Measurements from ENCODE around the gene MESP2. TPM values are rescaled to one million over a fixed set of nuclear protein-coding genes. Genes with fewer than 3 reads are reported as not detected.

The MESP2 gene
- total RNA-seq, 1 experiment from 2014 or later, result 0.26 TPM

GRCh38 chr15:89750560-89751542 is 25.3 kb upstream of the MESP2 start, which contains the start of gene MESP1:
MESP1 (minus strand) TSS chr15:89751249; CDS start chr15:89751231, 18 bp downstream.
- CTCF ChIA-PET, result interaction anchor here (0.5 to 2.1 kb wide), 3 partner anchors 10 to 229 kb away, joined by 5 to 6 read pairs (median 5); no protein-coding TSS in a partner anchor
- intact Hi-C loops (cut with micrococcal nuclease; ENCODE audit: unreplicated experiment), result loop anchor here (10.0 kb wide), 1 partner anchor 204 kb away; no protein-coding TSS in a partner anchor
- BruUV-seq (replicated peaks), result no TSS peak
- no peaks in the 10 kb centered on the region for H3K27me3 ChIP-seq (replicated peaks; ENCODE audit: insufficient read depth, low read depth, low read length, poor library complexity)
- peaks cover 10% of the 10 kb centered on the region for H3K4me1 ChIP-seq (ENCODE audit: insufficient read depth, low read length, poor library complexity, severe bottlenecking)
- no peaks in the 10 kb centered on the region for H3K36me3 ChIP-seq (ENCODE audit: insufficient read depth, low read length, poor library complexity, severe bottlenecking)
- POLR2A ChIA-PET (ENCODE audit: low non-redundant PET), result no interaction called here
- no peaks in the 10 kb centered on the region for H3K9me3 ChIP-seq (ENCODE audit: low read depth, low read length, poor library complexity, severe bottlenecking)
- peak within 1 kb of the TSS; percentile 69 for H3K4me3 ChIP-seq (ENCODE audit: low read depth, low read length, poor library complexity, severe bottlenecking)
- H3K27ac ChIP-seq (ENCODE audit: low read depth, low read length, poor library complexity, severe bottlenecking), result peak within 1 kb of the TSS; percentile 76
- peak; percentile 93 for DNase-seq (ENCODE audit: low spot score)
- TF ChIP-seq CTCF (conservative IDR thresholded peaks at IDR 0.05; ENCODE audit: low read depth, low read length), result peak; percentile 63
- no peak for TF ChIP-seq EZH2 (IDR thresholded peaks at IDR 0.05; ENCODE audit: borderline replicate concordance, low read depth, low read length, poor library complexity, severe bottlenecking)

DNA sequence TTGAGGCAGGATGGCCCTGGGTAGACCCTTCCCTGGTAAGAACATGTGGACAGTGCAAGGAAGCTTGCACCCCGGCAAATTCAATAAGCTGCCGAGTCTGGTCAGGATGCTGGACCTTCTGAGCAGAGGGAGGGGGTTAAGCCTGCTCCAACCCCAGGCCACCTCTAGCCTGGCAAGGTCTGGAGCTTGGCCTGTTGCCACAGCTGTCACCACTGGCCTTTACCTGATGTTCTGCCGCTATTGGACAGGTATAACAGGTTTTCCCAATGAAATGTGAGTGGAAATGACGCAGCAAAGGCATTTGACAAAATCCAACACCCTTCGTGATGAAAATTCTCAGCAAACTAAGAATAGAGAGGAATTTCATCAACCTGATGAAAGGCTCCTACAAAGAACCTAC is 24.4 kb upstream of the MESP2 start:
- H3K4me3 ChIP-seq (ENCODE audit: low read depth, low read length, poor library complexity, severe bottlenecking), result no peak overlapping the region
- intact Hi-C loops (cut with micrococcal nuclease; ENCODE audit: unreplicated experiment), result loop anchor here (10.0 kb wide), 1 partner anchor 203 kb away; no protein-coding TSS in a partner anchor
- no peak for TF ChIP-seq EZH2 (IDR thresholded peaks at IDR 0.05; ENCODE audit: borderline replicate concordance, low read depth, low read length, poor library complexity, severe bottlenecking)
- H3K27ac ChIP-seq (ENCODE audit: low read depth, low read length, poor library complexity, severe bottlenecking), result no peak overlapping the region
- CTCF ChIA-PET, result interaction anchor here (1.1 kb wide), 1 partner anchor 9 kb away, joined by 3 read pairs; no protein-coding TSS in a partner anchor
- POLR2A ChIA-PET (ENCODE audit: low non-redundant PET), result no interaction called here
- no peaks in the 10 kb centered on the region for H3K9me3 ChIP-seq (ENCODE audit: low read depth, low read length, poor library complexity, severe bottlenecking)
- peaks cover 10% of the 10 kb centered on the region for H3K4me1 ChIP-seq (ENCODE audit: insufficient read depth, low read length, poor library complexity, severe bottlenecking)
- no peaks in the 10 kb centered on the region for H3K27me3 ChIP-seq (replicated peaks; ENCODE audit: insufficient read depth, low read depth, low read length, poor library complexity)
- no peak for DNase-seq (ENCODE audit: low spot score)
- BruUV-seq (replicated peaks), result no TSS peak
- no peaks in the 10 kb centered on the region for H3K36me3 ChIP-seq (ENCODE audit: insufficient read depth, low read length, poor library complexity, severe bottlenecking)

GRCh38 chr15:89753855-89754254 is 22.3 kb upstream of the MESP2 start:
- DNase-seq (ENCODE audit: low spot score), result no peak
- Histone ChIP-seq H3K9me3 (ENCODE audit: low read depth, low read length, poor library complexity, severe bottlenecking) (no peaks in the 10 kb centered on the region), H3K4me1 (ENCODE audit: insufficient read depth, low read length, poor library complexity, severe bottlenecking) (peaks cover 10% of the 10 kb centered on the region), H3K27me3 (replicated peaks; ENCODE audit: insufficient read depth, low read depth, low read length, poor library complexity) (no peaks in the 10 kb centered on the region), H3K4me3 (ENCODE audit: low read depth, low read length, poor library complexity, severe bottlenecking) (no peak overlapping the region), H3K27ac (ENCODE audit: low read depth, low read length, poor library complexity, severe bottlenecking) (no peak overlapping the region), H3K36me3 (ENCODE audit: insufficient read depth, low read length, poor library complexity, severe bottlenecking) (no peaks in the 10 kb centered on the region)
- no TSS peak for BruUV-seq (replicated peaks)
- intact Hi-C loops (cut with micrococcal nuclease; ENCODE audit: unreplicated experiment), result loop anchor here (10.0 kb wide), 1 partner anchor 201 kb away; no protein-coding TSS in a partner anchor
- CTCF ChIA-PET, result interaction anchor here (0.6 to 0.7 kb wide), 2 partner anchors 248 to 1134 kb away, joined by 8 read pairs; no protein-coding TSS in a partner anchor
- POLR2A ChIA-PET (ENCODE audit: low non-redundant PET), result no interaction called here
- TF ChIP-seq EZH2 (IDR thresholded peaks at IDR 0.05; ENCODE audit: borderline replicate concordance, low read depth, low read length, poor library complexity, severe bottlenecking), result no peak
- no peak for TF ChIP-seq CTCF (conservative IDR thresholded peaks at IDR 0.05; ENCODE audit: low read depth, low read length)

All from A673 (cell line).